ENCODE measurements around the gene GPR156. TPM values are rescaled to one million over a fixed set of nuclear protein-coding genes. Genes with fewer than 3 reads are reported as not detected.
"Not testable (repeated sequence)": the region's sequence is repeated elsewhere in the genome, so short reads cannot be mapped to it uniquely, and the experiment has no call there.

GPR156 gene
- total RNA-seq, 1 donor from 2014 or later, result 0.21 TPM

DNA sequence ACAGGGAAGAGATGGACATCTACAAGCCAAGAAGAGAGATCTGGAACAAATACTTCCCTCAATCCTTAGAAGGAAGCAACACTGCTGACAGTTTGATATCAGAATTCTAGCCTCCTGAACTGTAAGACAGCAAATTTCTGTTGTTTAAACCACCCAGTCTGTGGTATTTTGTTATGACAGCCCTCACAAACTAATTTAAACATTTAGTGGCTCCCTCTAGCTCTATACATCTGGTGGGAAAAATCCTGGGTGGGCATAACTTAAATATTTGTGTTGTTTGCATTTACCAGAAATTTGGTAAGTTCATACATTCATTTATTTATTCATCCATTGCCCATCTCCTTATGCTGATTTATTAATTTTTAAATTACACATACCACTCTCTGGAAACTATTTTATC lies 128.3 kb downstream of the GPR156 start:
- TF ChIP-seq, protein P1, sequence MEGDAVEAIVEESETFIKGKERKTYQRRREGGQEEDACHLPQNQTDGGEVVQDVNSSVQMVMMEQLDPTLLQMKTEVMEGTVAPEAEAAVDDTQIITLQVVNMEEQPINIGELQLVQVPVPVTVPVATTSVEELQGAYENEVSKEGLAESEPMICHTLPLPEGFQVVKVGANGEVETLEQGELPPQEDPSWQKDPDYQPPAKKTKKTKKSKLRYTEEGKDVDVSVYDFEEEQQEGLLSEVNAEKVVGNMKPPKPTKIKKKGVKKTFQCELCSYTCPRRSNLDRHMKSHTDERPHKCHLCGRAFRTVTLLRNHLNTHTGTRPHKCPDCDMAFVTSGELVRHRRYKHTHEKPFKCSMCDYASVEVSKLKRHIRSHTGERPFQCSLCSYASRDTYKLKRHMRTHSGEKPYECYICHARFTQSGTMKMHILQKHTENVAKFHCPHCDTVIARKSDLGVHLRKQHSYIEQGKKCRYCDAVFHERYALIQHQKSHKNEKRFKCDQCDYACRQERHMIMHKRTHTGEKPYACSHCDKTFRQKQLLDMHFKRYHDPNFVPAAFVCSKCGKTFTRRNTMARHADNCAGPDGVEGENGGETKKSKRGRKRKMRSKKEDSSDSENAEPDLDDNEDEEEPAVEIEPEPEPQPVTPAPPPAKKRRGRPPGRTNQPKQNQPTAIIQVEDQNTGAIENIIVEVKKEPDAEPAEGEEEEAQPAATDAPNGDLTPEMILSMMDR (IDR thresholded peaks at IDR 0.05; ENCODE audit: unreplicated experiment), result no peak
- Mint-ChIP-seq H3K4me1 (ENCODE audit: unreplicated experiment) (peaks cover 3% of the 10 kb centered on the region), H3K27ac (ENCODE audit: unreplicated experiment) (no peak overlapping the region), H3K9me3 (ENCODE audit: unreplicated experiment) (peaks cover 10% of the 10 kb centered on the region), H3K4me3 (ENCODE audit: unreplicated experiment) (no peak overlapping the region), H3K36me3 (ENCODE audit: low read depth, unreplicated experiment) (peaks cover 18% of the 10 kb centered on the region), H3K27me3 (ENCODE audit: unreplicated experiment) (no peaks in the 10 kb centered on the region)
- no peak for DNase-seq (ENCODE audit: low spot score)

DNA sequence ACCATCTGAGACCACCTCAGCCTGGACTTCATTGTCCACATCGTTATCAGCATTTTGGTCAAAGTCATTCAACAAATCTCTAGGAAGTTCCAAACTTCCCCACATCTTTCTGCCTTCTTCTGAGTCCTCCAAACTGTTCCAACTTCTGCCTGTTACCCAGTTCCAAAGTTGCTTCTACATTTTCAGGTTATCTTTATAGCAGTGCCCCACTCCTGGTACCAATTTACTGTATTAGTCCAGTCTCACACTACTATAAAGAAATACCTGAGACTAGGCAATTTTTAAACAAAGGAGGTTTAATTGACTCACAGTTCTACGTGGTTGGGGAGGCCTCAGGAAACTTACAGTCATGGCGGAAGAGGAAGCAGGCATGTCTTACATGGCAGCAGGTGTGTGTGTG lies 129.3 kb downstream of the GPR156 start:
- not testable (repeated sequence) for H3K4me1 Mint-ChIP-seq (ENCODE audit: unreplicated experiment); H3K4me3 Mint-ChIP-seq (ENCODE audit: unreplicated experiment); DNase-seq (ENCODE audit: low spot score); H3K9me3 Mint-ChIP-seq (ENCODE audit: unreplicated experiment); H3K27ac Mint-ChIP-seq (ENCODE audit: unreplicated experiment); H3K27me3 Mint-ChIP-seq (ENCODE audit: unreplicated experiment)
- H3K36me3 Mint-ChIP-seq (ENCODE audit: low read depth, unreplicated experiment), result peaks cover 18% of the 10 kb centered on the region

DNA sequence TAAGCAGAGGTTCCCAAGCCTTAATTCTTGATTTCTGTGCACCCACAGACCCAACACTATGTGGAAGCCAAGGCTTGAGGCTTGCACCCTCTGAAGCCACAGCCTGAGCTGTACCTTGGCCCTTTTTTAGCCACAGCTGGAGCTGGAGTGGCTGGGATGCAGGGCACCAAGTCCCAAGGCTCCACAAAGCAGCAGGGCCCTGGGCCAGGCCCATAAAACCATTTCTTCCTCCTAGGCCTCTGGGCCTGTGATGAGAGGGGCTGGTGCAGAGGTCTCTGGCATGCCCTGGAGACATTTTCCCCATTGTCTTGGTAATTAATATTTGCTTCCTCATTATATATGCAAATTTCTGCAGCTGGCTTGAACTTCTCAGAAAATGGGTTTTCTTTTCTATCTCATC lies 129.9 kb downstream of the GPR156 start:
- H3K36me3 Mint-ChIP-seq (ENCODE audit: low read depth, unreplicated experiment), result peaks cover 18% of the 10 kb centered on the region
- H3K27ac Mint-ChIP-seq (ENCODE audit: unreplicated experiment), result no peak overlapping the region
- H3K4me1 Mint-ChIP-seq (ENCODE audit: unreplicated experiment), result peaks cover 2% of the 10 kb centered on the region
- H3K27me3 Mint-ChIP-seq (ENCODE audit: unreplicated experiment), result no peaks in the 10 kb centered on the region
- H3K4me3 Mint-ChIP-seq (ENCODE audit: unreplicated experiment), result no peak overlapping the region
- TF ChIP-seq, protein P1 (IDR thresholded peaks at IDR 0.05; ENCODE audit: unreplicated experiment), result no peak
- peaks cover 10% of the 10 kb centered on the region for H3K9me3 Mint-ChIP-seq (ENCODE audit: unreplicated experiment)
- no peak for DNase-seq (ENCODE audit: low spot score)

DNA sequence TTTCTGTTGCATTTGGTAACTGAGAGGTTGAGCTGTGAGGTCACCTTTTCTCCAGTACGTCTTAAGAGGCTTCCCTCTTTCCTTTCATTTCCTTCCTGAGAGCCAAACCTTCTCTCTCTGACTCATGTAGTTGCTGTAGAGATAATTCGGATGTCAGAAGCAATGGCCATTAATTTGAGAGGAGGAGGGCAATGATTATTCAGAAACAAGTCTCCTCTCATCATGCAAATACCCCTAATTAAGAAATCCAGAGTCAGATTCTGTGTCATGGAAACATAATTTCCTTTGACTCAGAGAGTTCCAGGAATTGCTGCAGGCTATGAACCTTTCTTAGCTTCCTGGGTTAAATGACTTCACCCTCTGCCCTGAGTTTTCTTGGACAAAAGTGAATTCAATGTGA lies 131.7 kb downstream of the GPR156 start:
- Mint-ChIP-seq H3K4me1 (ENCODE audit: unreplicated experiment) (peaks cover 7% of the 10 kb centered on the region), H3K27ac (ENCODE audit: unreplicated experiment) (no peak overlapping the region), H3K36me3 (ENCODE audit: low read depth, unreplicated experiment) (peaks cover 18% of the 10 kb centered on the region), H3K4me3 (ENCODE audit: unreplicated experiment) (no peak overlapping the region), H3K9me3 (ENCODE audit: unreplicated experiment) (peaks cover 10% of the 10 kb centered on the region), H3K27me3 (ENCODE audit: unreplicated experiment) (no peaks in the 10 kb centered on the region)
- TF ChIP-seq, protein P1 (IDR thresholded peaks at IDR 0.05; ENCODE audit: unreplicated experiment), result no peak
- no peak for DNase-seq (ENCODE audit: low spot score)

DNA sequence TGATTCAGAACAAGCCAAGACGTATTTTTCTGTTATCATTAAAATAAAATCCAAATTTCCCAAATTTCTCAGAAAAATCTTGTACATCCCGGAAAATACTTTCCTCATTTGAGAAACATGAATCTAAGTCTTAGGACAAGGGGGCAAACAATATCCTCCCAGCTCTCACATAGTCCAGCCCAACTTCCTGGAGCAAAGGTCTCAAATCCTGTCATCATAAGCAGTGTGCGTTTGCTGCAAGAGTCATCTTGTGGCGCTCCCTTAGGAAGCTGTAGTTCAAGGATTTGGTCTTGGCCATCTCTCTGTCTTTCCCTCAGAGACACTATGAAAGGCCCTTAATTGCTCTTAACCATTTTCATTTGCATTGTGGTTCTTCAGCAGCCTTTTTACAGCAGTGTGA lies 133.2 kb downstream of the GPR156 start:
- TF ChIP-seq, protein P1 (IDR thresholded peaks at IDR 0.05; ENCODE audit: unreplicated experiment), result no peak
- Mint-ChIP-seq H3K36me3 (ENCODE audit: low read depth, unreplicated experiment) (peaks cover 18% of the 10 kb centered on the region), H3K27ac (ENCODE audit: unreplicated experiment) (no peak overlapping the region), H3K27me3 (ENCODE audit: unreplicated experiment) (peaks cover 2% of the 10 kb centered on the region), H3K4me1 (ENCODE audit: unreplicated experiment) (peaks cover 18% of the 10 kb centered on the region), H3K4me3 (ENCODE audit: unreplicated experiment) (no peak overlapping the region), H3K9me3 (ENCODE audit: unreplicated experiment) (peaks cover 10% of the 10 kb centered on the region)
- DNase-seq (ENCODE audit: low spot score), result no peak

All from endothelial cell (in vitro differentiated cells).